HG02571 (cell line): Measurements from ENCODE around the gene IGSF22.

ENCODE experiments used
- ATAC-seq: cut with Tn5 transposase; IDR thresholded peaks from one replicate; pipeline ENCODE4 v1.9.1; 2021; ENCODE audit warnings: mild to moderate bottlenecking, moderate library complexity; ENCODE audit not compliant: unreplicated experiment

The IGSF22 gene

DNA sequence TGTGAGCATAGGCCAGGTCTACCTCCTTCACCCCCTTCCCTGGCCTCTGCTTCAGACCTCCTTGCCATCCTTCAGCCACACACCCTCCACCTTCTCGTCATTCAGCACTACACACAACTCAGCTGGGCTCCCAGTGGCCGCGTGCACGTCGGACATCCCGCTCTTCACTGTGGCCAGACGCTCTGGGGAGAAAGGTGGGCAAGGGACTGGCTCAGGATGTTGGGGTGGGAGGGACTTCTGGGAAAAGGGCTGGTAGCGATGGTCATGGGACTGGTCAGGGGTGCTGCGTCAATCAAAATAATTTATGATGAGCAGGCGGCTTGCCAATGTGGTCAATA is 11.6 kb downstream of the IGSF22 start:
- ATAC-seq, result no peak

DNA sequence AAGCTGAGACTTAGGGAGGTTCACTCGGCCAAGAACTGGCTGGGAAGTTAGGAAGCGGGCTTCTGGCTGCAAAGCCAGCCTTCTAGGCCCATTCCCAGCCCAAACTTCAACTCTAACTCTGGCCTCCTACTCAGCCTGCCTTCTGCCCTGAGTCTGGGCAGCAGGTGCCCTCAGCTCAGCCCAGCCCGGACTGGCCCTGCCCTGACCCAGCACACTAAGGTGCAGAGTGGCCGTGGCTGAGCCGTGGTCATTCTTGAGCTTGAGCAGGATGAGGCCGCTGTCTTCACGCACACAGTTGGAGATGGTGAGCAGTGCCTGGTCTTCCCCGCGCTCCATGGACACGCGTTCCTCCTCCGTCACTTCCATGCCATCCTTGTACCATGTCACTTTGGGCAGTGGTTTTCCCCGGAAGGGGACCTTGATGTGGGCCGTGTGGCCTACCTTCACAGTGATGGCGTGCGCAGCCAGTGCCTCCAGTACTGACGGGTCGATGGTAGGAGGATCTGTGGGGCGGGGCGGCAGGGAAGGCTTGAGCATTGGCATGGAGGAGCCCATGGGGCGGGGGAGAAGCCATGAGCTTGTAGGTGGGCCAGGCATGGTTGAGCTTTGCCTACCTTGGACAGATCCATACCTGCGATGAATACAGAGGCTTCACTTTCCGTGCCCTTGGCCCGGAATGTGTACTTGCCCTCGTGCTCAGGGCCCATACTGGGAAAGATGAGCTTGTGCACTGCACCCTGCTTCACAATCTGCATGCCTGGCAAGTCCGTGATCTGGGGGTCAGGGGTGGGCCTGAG is 12.1 kb downstream of the IGSF22 start:
- ATAC-seq, result no peak

DNA sequence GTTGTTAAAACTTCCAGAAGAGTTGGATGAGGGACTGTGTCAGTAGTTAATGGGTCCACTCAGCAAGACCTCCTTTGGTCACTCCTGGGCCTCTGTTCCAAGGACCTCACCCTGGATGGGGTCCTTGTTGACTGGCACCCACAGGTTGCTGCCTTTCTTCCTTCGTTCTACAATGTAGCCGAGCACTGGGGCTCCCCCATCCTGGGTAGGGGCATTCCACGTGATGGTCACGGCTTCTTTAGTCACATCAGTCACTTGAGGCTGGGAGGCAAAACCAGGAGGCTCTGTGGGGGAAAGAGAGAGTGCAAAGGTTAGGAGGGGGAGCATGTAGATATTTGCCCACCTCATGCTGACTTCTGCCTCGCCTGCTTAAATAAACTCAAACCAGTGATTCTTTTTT is 15.4 kb downstream of the IGSF22 start:
- ATAC-seq, result no peak

DNA sequence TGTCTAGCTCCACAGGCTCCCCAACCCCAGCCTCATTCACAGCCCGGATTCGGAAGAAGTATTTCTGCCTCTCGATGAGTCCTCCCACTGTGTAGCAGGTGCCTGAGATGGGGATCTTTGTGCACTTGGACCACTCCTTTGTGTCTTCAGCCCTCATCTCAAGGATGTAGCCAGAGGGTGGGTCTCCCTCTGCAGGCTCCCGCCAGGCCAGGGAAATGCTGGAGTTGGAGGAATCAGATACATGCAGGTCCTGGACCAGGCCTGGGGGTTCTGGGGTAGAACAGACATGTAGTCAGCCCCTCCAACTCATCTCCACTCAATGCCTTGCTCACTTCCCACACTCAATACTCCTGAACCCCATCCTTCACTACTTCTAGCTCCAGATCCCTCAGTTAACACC is 16.6 kb downstream of the IGSF22 start:
- ATAC-seq, result no peak

DNA sequence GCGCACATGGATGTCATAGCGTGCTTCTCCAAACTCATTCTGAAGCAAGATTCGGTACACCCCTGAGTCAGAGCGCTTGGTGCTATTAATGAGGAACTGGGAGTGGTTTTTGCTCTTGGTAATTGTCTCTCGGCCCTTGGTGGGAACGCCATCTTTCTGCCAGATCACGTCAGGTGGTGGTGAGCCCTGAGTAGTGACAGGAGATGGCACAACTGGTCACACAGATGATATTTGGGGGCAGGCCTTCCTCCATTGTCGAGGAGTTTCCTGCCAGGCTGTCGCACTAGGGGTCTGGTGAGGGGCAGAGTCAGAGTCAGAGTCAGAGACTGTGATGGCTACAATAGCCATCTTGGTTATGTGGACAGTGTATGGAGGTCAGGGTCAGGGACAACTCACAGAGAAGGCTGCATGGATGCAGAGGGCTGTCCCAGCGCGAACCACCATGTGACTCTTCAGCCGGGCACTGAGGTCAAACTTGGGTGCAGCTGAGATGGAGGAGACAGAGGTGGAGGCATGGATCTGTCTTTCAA is 18.1 kb downstream of the IGSF22 start:
- no peak for ATAC-seq

DNA sequence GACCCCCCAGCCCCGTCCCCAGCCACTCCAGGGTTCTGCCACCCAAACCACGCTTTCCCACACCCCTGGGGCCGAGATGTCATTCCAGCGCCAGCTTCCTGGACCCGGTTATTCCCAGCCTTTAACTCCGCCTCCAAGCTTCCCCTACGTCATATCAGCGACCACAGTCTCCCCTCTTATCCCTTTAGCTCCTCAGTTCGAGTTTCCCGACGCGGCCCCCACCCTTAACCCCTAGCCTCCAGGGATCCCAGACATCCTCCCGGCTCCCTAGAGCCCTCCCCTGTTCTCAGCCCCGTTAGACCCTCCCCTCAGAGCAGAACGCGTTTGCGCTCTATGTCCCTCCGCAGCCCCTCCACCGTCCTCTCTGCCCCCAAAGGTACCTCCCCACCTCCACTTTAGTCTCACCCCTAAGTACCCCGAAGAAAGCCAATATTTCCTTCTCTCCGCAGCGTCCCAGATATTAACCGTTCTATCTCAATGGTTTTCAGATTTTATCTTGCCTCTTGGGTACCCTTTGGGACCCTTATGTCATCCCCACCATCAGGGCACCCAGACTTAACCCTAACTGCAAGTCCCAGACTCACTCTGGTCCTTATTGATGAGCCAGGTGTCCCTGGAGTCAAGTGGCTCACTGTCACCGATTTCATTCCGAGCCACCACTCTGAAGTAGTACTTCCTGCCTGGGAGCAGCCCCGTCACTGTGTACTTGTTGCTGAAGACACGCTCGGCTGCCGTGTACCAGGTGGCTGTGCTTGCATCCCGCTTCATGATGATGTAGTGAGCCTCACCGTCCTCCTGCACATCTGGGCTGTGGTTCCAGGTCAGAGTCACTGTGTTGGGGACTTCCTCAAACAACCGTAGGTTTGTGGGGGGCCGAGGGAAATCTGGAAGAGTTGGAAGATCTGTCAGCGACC is 19.4 kb downstream of the IGSF22 start:
- ATAC-seq, result peak; percentile 45

DNA sequence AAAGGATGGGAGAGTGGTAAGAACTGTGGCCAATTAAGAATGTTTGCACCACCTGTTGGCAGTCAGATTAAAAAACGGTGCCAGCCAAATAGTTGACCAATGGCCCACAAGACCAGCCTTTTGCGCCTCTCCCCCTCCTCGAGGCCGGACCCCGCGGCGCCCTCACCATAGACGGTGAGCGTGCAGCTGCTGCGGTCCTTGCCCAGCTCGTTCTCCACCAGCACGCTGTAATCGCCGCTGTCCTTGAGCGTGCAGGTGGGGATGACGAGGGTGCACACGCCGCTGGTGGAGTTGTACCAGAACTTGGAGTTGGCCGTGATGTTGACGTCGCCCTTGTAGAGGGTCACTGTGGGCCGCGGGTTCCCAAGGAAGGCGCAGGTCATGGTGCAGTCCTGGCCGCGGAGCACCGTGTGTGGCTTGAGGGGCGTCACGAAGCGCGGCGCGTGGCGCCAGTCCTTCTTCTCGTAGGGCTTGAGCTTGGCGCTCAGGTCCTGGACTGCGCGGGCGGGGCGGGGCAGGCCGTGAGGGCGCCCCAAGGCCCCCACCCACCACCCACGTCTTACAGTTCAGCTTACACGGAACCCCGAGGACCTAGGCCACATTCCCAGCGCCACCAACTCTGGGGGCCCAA is 20.2 kb downstream of the IGSF22 start:
- no peak for ATAC-seq

DNA sequence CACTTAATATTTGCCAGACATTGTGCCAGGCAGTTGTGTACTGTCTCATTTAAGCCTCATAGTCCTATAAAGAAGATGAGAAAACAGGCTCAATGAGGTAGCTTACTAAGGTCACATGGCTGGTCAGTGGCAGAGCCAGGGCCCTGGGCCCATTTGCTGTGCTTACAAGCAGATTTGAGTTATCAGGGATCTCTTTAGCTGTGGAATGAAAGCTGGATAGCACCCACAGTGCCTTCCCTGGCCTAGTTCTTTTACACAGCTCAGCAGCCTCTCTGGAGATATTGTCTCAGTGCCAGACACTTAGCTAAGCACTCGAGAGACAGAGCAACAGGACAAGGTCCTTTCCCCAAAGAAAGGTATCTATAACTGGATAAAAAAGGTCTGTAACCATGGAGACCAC is 21.3 kb downstream of the IGSF22 start:
- ATAC-seq, result no peak

DNA sequence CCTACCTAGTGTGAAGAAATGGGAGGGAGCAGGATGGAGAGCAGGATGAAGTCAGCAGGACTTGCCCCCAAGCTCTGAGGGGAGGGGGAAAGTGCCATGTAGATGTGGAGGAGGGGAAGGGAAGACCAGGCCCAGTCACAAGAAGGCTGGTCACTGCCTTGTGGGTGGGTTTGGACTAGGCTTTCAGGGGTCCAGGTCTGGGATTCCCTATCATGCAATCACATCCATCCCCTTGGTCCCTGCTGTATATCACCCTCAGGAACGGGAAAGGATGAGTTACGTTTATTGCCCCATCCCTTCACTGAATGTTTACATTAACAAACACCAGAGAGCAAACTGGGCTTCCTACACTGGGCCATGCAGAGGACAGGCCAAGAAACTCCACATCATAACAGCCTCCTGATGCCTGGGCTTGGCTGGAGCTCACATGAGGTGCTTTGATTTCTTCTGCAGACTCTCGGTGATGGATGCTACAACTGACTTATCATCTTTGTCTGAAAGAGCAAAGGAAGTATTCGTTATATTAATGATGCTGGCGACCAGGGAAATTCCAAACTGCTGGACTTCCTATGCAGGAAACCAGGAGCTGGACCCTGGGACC is 21.8 kb downstream of the IGSF22 start:
- ATAC-seq, result no peak

DNA sequence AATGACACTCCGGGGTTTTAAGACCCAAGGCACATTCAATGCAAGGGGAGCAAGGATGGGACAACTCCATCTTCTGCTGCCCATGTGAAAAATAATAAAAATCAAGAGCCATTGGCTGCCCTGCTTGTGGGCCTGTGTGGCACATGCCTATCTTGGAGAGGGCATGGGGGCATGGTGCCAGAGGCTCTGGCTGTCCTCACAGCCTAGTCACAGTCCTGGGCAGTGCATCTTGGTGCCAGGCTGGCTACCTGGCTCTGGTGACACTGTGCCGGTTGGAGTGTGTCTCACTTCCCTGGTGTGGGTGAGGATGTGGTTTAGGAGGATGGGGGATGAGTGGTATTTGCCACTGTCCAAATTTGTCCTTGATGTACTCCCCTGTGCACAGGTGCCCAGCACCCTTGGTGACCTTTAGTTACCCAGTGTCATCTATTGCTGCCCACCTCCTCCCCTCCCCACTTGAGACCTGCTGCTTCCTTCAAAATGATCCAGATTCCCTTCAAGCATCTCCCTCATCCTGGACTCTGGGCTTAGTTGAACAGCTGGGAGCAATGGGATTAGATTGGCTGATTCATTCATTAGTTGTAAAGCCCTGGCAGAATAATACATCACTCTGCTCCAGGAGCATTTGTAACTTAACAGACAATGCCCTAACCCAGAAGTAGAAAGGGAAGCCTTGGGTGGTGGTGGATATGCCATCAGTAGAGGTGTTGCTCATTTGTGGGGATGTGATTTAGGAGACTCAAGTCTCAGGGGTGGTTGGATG is 22.8 kb downstream of the IGSF22 start:
- no peak for ATAC-seq

DNA sequence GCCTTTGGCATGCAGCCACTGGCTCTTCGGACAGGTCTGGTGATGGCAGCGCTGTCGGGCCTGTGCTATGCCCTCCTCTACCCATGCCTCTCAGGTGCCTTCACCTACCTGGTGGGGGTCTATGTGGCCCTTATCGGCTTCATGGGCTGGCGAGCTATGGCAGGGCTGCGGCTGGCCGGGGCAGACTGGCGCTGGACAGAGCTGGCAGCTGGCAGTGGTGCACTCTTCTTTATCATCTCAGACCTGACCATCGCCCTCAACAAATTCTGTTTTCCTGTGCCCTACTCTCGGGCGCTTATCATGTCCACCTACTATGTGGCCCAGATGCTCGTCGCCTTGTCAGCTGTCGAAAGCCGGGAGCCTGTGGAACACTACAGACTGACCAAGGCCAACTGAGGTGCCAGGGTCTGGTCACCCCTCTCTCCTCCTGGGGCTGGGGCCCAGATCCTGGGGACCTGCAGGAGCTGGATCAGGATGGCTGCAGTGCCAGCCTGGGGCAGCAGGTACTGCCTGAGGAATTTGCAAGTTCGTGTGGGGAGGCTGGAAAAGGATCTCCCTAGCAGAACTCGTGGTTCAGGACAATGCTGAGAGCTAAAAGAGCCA is 24.3 kb downstream of the IGSF22 start:
- ATAC-seq, result no peak

DNA sequence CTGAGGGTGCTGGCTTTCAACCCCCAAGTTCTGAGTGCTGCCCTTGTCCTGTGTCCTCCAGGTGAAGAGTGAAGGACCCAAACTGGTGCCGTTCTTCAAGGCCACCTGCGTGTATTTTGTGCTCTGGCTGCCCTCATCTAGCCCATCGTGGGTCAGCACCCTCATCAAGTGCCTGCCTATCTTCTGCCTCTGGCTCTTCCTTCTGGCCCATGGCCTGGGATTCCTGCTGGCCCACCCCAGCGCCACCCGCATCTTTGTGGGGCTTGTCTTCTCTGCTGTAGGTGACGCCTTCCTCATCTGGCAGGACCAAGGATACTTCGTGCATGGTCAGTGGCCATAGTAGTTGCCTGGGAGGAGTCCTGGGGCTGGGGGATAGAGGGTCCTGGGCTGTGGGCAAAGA is 25.1 kb downstream of the IGSF22 start:
- no peak for ATAC-seq

DNA sequence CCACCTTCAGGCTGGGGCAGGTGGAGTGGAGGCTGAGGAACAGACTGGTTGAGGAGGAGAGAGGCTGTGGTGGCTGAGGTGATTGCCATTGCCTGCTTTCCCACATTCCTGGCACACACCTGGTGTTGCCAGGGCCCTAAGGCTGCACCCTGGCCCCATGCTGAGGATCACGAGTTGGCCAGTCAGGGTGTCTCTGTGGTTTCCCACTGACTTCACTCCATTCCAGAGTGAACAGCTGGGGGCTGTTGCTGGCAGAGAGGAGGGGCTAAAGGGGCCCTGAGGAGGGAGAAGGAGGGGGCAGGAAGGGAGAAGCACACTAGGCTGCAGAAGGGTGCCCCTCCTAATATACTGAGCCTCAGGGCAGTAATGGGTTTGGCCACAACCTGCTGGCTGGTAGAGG is 25.6 kb downstream of the IGSF22 start:
- ATAC-seq, result no peak

DNA sequence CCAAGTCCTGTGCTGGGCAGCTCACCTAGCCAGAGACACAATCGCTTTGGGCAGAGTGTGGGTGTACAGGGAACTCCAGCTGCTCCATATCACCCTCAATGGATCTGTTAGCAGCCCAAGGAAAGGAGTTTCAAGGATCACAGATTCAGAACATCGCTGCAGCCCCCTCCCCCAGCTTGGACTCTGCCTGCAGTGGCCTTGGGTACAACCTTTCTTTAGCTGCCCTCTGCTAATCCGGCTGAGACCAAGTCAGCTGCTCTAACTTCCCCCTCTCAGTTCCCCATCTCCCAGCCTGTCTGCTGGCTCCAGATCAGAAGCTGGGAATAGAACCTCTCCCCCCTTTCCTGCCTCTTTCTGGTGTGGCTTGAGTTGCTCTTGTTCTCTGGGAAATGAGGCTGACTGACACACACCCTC is 26.1 kb downstream of the IGSF22 start:
- ATAC-seq, result no peak

DNA sequence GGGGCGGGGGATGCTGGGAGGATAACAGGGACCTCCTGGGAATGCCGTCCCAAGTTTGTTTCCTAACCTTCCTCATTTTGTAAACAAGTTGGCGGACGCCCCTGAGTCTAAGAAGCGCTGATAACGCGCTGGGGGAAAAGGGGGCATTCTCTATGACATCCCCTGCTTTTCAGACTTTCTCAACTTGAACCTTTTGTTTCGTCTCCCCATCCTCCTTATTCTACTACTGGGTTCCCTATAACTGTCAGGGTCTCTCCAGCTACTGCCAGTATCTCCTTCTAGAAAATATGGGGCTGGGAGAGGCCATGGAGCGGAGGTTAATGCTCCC is 26.8 kb downstream of the IGSF22 start:
- no peak for ATAC-seq

DNA sequence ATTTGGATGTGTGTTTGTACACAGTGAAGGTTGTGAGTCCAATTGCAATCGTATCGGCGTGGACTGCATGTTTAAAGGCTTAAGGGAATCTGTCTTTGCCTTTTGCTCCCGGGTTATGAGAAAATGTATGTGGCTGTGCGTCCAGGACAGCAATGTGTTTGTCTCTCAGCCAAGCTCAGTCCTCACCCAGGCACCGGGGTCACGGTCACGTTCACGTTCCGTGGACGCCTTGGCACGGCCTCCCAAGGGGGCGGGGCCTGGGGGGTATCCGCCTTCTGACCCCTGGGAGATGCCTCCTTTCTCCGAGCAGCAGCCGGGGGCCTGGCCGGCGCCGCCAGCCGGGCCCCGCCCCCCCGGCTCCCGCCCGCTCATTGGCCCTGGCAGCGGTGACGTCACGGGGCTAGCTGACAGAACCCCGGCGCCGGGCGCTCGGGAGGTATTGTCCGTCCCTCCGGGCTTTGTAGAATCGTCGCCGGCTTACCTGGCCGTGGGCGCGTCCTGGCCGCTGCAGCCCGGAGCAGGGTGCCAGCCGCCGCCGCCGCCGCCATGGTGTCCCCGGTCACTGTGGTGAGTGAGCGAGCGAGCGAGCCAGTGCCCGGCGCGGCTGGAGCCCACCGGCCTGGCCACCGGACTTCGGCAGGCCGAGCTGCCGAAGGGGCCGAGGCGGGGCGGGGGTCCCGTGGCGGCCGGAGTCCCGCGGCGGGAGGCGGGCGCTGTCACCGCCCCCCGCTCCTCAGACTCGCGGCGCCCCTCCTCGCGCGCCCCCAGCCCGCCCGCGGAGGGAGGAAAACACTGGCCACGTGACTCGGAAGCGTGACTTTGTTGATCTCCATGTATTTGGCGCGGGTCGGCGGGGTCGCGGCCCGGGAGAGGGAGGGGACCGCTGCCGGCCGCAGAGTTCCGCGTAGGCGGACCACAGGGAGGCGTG is 27.4 kb downstream of the IGSF22 start, which contains the start of gene TMEM86A:
Gene TMEM86A (plus strand): TSS at position 439 of the 928 bp plus-strand sequence. CDS start 108 bp downstream, at position 547.
- ATAC-seq, result peak; percentile 93

DNA sequence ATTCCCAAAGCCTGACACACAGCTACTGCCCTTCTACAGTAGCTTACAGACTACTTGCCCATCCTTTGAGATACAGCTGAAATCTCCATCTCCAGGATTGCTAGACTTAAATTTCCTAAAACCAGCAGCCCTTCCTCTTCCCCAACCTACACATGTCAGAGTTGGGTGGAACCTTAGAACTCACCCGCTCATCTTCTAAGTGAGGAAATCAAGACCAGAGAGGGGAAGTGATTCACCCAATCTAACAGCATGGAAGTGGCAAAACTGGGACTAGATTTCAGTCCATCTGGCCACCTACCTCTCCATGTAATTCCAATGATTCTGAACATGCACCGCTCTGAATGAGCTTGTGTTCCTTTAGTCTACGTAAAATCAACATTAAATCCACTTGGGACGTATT is 28.4 kb downstream of the IGSF22 start:
- ATAC-seq, result no peak

DNA sequence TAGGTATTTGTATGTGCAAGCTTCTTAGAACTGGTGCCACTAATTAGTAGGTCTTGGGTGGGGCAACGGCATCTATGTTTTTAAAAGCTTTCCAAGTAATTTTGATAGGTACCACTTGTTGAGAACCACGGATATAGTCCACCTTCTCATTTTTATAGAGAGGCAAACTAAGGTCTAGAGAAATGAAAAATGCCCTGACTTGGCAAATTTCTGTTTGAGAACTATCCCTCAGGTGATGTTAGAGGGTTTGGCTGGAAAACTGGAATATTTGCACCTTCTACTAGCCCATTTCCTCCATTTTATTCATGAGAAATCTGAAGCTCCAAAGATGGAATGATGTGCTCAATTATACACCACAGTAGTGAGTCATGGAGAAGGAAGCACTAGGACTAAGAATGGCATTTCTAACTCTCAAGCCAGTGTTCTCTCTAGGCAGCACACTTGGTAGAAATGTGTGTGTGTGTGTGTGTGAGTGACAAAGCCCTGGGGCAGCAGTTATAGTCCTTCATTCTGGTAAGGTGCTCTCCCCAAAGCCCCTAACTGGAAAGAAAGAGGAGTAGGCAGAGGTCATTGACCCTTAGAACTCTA is 29.3 kb downstream of the IGSF22 start:
- ATAC-seq, result no peak
